Hypothalamus (tissue), 51 donors: Measurements from ENCODE around the gene PSD4.

Source experiments
- DNase-seq, 51 donors: peaks; one replicate each; lab custom pipeline; 2025; lab: John Stamatoyannopoulos, UW

PSD4 gene

DNA sequence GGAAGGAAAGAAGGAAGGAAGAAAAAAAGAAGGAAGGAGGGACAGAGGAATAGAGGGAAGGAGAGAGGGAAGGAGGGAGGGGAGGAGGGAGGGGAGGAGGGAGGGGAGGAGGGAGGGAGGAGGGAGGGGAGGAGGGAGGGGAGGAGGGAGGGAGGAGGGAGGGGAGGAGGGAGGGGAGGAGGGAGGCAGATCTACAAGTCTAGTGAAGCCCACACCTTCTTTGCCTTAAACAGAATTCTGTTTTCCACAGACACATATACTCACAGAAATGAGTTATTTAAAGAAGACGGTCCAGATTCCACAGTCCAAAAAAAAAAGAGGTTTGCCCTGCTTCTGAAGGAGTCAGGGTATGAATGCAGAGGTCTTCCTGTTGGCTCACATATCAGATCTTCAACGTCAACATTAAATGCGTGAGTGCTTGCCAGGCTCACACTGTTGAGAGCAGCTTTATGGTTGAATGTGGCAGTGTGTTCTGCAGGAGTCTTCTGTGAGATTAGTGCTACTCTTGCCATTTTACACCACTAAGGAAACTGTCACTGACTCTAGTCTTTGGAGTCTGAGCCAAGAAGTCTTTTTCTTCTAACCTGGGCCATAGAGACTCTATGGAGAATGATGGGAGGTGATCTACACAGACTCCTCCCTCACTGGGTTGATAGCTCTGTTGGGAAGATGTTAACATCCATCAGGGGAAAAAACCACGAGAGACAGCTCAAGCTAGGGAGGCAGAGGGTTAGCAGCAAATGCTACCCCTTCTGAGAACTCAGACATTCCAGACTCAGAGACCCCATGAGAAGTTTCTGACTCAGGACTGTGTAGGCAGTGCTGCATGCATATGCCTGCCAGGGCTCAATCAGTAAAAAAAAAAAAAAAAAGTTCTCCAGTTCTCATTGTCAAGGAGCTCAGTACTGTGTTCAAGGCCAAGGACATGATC lies 81.6 kb downstream of the PSD4 start:
- no peak for DNase-seq

DNA sequence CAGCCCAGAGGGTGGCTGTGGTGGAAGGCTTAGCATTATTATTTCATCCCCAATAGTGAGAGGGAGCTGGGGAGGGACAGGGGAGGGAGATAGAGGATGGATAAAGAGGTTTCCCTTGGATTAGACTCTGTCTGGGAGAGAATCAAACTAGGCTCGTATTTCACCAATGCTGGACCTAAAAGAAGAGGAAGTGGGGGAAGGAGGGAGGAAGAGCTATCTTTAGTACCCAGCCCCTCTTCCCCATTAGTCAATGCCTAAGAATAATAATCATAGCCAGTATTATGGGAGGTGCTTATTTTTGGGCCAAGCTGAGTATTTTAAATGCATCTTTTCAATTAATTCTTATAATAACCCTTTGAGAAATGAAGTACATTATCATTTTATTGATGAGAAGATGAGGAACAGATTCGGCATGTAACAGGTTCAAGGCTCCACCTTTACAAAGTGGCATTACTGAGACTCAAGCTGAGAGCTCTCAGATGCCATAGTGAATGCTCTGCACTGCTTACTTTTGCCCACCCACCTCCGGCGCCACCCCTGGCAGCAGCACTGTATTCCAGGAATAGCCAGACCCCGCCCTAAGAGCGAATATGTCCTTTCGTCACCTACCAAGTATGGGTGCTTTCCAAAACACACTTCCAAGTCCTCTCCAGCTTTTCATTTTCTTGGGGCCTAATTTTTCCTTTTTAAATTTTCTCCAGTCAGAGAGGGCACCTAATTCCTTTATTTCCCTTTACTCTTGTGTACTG lies 83.9 kb downstream of the PSD4 start:
- DNase-seq, result no peak

DNA sequence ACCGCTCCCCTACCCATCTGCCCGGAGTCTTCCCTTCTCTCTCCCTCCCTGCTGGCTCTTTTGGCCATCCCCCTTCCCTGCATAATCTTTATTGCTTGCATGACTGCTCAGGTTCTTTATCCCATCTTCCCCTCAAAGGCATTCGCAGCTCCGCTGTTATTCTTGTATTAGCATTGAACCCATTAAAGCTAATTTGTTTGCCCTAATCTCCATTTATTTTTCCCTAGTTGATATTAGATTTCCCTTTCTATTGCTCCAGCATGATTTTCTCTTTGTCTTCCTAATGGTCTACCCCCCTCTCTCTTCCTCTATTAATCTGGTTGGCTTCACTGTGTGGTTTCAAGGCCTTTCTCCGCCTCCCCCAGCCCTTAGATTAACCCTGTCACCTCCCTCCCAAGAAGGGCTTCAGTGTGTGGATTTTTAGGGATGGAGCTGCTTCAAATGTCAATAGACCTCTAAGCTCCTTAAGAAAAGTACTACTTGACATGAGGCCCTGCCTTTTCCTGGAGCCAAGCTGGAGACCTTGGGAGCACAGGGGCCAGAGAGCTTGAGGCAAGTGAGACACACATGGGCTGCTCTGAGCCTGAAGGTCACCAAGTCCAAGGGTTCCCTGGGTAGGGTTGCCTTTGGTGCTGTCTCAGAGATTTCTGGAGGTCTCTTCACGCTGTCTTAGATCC lies 84.8 kb downstream of the PSD4 start:
- no peak for DNase-seq
